Glutamatergic neuron (in vitro differentiated cells): ENCODE results near the gene ZW10. TPM values are rescaled to one million over a fixed set of nuclear protein-coding genes. Genes with fewer than 3 reads are reported as not detected.

Source experiments
- DNase-seq: peaks from one replicate; pipeline ENCODE4 v3.0.0; 2022
- H3K27ac Mint-ChIP-seq: one replicate; pipeline ENCODE4 v1.8.0; 2020; ENCODE audit warnings: mild to moderate bottlenecking, mixed read lengths, inconsistent platforms; ENCODE audit not compliant: unreplicated experiment
- H3K27me3 Mint-ChIP-seq: one replicate; pipeline ENCODE4 v1.8.0; 2020; ENCODE audit warnings: mild to moderate bottlenecking, moderate library complexity, mixed read lengths, inconsistent platforms; ENCODE audit not compliant: unreplicated experiment
- H3K36me3 Mint-ChIP-seq: one replicate; pipeline ENCODE4 v1.8.0; 2020; ENCODE audit warnings: mild to moderate bottlenecking, mixed read lengths, inconsistent platforms; ENCODE audit not compliant: unreplicated experiment
- H3K4me1 Mint-ChIP-seq: one replicate; pipeline ENCODE4 v1.8.0; 2020; ENCODE audit warnings: mild to moderate bottlenecking, low read depth, mixed read lengths, inconsistent platforms; ENCODE audit not compliant: unreplicated experiment
- H3K4me3 Mint-ChIP-seq: one replicate; pipeline ENCODE4 v1.8.0; 2020; ENCODE audit warnings: mild to moderate bottlenecking, mixed read lengths, inconsistent platforms; ENCODE audit not compliant: unreplicated experiment
- H3K9me3 Mint-ChIP-seq: one replicate; pipeline ENCODE4 v1.8.0; 2020; ENCODE audit warnings: mild to moderate bottlenecking, moderate library complexity, mixed read lengths, inconsistent platforms; ENCODE audit not compliant: unreplicated experiment
- CTCF ChIP-seq: fragments of 200-600 bp; sonication (generic); IDR thresholded peaks from one replicate; pipeline ENCODE4 v1.5.0; 2021; ENCODE audit not compliant: partially characterized antibody, unreplicated experiment
- long read RNA-seq: library from polyadenylated mRNA; unstranded; transcript quantifications from one replicate; pipeline ENCODE4 v2.0.0, GENCODE V29; 2020; ENCODE audit not compliant: unreplicated experiment
- total RNA-seq: library from RNA; stranded (reverse); fragmentation: NEBNext Ultra II Directional; extraction: Animal tissue kit (Norgen Biotek cat#: 25700); gene quantifications from one replicate; pipeline ENCODE4 v1.2.1, GENCODE V29; 2021; ENCODE audit not compliant: unreplicated experiment

Gene ZW10
- total RNA-seq: 10.5 TPM
- long read RNA-seq, partial matches to known transcripts: 1 of 4 reads
- long read RNA-seq, other reads (novel, unspliced or antisense): 1 of 4 reads

DNA sequence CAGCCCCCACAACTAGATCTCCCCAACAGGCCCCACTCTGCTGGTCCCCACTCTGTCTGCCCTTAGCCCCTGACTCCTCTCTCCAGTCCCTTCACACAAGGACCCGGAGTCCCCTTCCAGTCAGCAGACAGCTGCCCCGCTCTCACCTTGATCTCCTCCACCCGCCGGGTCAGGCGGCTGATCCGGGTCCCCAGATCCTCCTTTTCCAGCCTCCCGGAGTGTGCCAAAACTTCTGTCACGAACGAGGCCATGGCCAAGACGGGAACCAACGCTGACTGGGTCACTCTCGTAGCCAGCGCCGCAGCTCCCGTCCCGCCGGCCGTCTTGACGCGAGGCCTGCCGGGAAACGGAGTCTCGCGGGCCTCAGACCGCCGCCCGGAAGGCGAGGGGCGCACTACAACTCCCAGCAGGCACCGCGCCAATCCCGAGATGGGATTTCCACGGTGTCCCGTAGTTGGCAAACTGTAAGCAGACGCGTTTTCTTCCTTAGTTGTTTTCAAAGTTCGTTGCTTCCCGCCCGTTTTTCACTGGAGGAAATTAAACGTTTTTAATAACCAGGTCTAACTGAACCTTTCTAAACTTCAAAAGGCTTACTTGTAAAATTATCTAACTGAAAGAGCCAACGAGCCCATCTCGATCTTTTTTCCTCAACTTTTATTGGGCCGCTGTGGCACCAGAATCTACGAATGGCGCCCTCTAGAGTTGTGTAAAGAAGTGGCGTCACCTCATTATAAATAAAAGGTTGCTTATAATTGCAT, at the start of gene ZW10:
Gene ZW10, minus strand, starts transcription at position 277 of the 758 bp plus-strand sequence. Its CDS starts 26 bp downstream, at position 251.
- Mint-ChIP-seq H3K27me3 (peaks cover 2% of the 10 kb centered on the region), H3K4me1 (peaks cover 6% of the 10 kb centered on the region), H3K9me3 (no peaks in the 10 kb centered on the region), H3K4me3 (peak within 1 kb of the TSS; percentile 98), H3K27ac (peak within 1 kb of the TSS; percentile 74), H3K36me3 (no peaks in the 10 kb centered on the region)
- peak; percentile 96 for DNase-seq
- peak; percentile 85 for TF ChIP-seq CTCF

DNA sequence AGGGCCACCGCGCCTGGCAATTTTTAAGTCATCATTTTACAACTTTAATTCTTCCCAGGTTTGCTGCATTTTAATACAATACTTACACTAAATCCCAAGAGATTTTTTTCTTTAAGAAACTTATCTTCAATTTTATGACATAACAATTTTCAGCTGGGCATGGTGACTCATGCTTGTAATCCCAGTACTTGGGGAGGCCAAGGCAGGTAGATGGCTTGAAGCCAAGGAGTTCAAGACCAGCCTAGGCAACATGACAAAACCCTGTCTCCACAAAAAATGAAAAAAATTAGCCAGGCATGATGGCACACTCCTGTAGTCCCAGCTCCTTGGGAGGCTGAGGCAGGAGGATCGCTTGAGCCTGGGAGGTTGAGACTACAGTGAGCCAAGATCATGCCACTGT, 44.9 kb upstream of the ZW10 start:
- Mint-ChIP-seq H3K27ac (no peak overlapping the region), H3K36me3 (no peaks in the 10 kb centered on the region), H3K4me3 (no peak overlapping the region), H3K9me3 (no peaks in the 10 kb centered on the region), H3K4me1 (no peaks in the 10 kb centered on the region), H3K27me3 (peaks cover 3% of the 10 kb centered on the region)
- DNase-seq: no peak
- no peak for TF ChIP-seq CTCF

- H3K27me3 Mint-ChIP-seq: peaks cover under 1% of the 10 kb centered on the region
- H3K4me3 Mint-ChIP-seq: no peak overlapping the region
- no peaks in the 10 kb centered on the region for H3K9me3 Mint-ChIP-seq
- H3K36me3 Mint-ChIP-seq: no peaks in the 10 kb centered on the region
- DNase-seq: no peak
- no peak overlapping the region for H3K27ac Mint-ChIP-seq
- H3K4me1 Mint-ChIP-seq: no peaks in the 10 kb centered on the region
- TF ChIP-seq CTCF: no peak
These were observed 44.1 kb upstream of the ZW10 start for GRCh38 chr11:113817626-113818025.

GRCh38 chr11:113817162-113817561, 43.7 kb upstream of the ZW10 start:
- Mint-ChIP-seq H3K4me1 (no peaks in the 10 kb centered on the region), H3K27me3 (no peaks in the 10 kb centered on the region), H3K4me3 (no peak overlapping the region), H3K9me3 (no peaks in the 10 kb centered on the region), H3K27ac (no peak overlapping the region), H3K36me3 (no peaks in the 10 kb centered on the region)
- no peak for DNase-seq
- no peak for TF ChIP-seq CTCF

DNA sequence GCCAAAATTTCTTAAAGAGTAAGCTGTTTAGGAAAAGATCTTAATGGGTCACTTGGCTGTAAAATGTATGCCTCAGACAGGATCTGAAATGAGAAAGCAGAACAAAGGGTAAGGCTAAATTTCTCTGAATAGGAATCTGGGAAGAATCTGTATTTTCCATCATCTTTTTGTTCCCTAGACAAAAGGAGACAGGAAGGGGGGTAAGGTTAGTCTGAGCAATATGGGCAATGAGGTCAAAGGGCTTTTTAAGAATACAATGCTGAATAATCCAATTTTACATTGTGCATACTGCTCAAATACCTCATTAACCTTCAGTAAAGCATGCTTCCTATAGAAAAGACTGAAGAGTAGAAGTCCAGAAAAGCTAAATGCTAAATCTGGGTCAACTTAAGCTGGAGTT, 40.7 kb upstream of the ZW10 start:
- Mint-ChIP-seq H3K4me3 (no peak overlapping the region), H3K9me3 (no peaks in the 10 kb centered on the region), H3K4me1 (no peaks in the 10 kb centered on the region), H3K27me3 (no peaks in the 10 kb centered on the region), H3K36me3 (no peaks in the 10 kb centered on the region), H3K27ac (no peak overlapping the region)
- no peak for DNase-seq
- no peak for TF ChIP-seq CTCF
